DMS153 treated with DMSO at 0.1 percent for 48 hours (cell line): ENCODE measurements around the gene PDE8B.

ENCODE experiments used
- DNase-seq: peaks from one replicate; lab custom pipeline; 2025; ENCODE audit not compliant: unreplicated experiment; lab: John Stamatoyannopoulos, UW

The PDE8B gene

DNA sequence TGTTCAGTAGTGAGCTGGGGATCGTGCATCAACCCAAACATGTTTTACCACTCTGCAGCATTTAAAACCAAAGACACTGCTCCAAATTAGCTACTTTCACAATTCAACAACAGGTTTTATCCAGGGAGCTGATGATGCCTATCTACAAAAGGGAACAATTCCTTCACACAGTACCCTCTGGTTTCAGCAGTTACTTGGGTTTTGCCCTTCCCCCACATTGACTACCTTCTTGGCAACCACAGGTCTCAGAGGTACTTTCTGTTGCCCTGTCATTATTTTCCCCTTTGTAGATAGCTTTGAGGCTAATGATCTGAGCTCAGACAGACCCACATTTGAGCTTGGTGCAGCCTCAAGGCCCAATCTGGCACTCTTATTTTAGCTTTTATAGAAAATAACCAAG, 185.5 kb downstream of the PDE8B start:
- DNase-seq = no peak

DNA sequence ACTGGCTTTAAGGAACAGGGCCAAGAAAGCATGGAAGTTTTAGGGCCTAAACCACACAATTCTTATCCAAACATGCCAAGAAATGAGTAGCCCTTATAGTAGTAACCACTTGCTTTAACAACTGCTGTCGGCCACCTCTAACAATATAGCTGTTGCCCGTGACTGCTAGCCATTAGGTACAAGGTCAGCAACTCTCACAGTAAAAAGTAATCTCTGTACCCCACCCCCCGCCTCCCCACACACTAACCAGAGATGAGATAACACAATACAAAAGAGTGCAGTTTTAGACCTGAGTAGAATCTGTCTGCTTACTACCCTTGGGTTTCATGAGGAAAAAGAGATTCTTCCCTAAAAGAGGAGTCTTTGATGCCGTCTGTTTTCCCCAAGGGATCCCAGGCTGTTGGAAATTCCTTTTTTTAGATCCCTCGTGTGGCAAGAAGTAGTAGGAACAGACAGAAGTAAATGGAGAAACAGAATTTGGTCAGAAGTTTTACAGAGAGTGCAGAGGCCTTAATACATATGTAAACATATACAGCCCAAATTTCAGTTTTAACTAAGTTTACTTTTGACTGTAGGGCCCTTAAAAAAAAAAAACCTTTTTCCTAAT, 187.3 kb downstream of the PDE8B start:
- no peak for DNase-seq

DNA sequence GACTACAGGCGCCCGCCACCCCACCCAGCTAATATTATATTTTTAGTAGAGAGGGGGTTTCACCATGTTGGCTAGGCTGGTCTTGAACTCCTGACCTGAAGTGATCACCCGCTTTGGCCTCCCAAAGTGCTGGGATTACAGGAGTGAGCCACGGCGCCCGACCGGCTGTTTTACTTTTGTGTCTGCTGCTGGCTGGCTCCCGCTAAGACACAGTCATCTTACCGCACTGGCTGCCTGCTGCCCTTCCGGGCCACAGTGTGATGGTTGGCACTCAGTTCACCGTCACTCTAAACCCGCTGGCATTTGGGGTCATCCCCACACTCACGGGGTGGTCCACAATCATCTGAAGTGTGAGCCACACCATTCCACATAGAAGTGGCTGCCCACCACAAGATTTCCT, 188.0 kb downstream of the PDE8B start:
- no peak for DNase-seq

GRCh38 chr5:77398896-77399295, 188.4 kb downstream of the PDE8B start:
- no peak for DNase-seq

DNA sequence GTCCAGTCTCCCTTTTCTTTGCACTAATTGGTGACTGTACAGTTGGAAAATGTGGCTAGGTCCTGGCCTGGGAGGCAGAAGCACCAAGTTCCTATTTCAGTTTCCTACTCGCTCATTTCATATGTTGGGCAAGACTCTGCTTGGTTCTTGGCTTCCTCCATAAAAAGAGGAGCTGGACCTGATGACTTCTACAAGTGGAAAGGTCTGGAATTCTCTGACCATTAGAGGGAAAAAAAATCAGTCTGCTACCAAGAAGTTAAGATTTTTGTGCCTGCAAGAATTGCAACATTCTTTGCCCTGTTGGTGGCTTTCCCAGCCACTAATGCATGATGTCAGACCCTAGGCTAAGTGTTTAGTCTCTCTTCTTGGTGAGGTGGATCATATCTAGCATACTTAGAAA, 190.2 kb downstream of the PDE8B start:
- DNase-seq = no peak

- no peak for DNase-seq
Observed at GRCh38 chr5:77402796-77403195, 192.3 kb downstream of the PDE8B start.

- DNase-seq = no peak
Observed at GRCh38 chr5:77407152-77407551, 196.7 kb downstream of the PDE8B start.

- no peak for DNase-seq
Observed at GRCh38 chr5:77409870-77410621, 199.6 kb downstream of the PDE8B start.

- no peak for DNase-seq
Observed at GRCh38 chr5:77413049-77413448, 202.6 kb downstream of the PDE8B start.

GRCh38 chr5:77418162-77418561, 207.7 kb downstream of the PDE8B start:
- no peak for DNase-seq

- DNase-seq = peak; percentile 4
Observed at GRCh38 chr5:77418601-77419581, 208.4 kb downstream of the PDE8B start.

DNA sequence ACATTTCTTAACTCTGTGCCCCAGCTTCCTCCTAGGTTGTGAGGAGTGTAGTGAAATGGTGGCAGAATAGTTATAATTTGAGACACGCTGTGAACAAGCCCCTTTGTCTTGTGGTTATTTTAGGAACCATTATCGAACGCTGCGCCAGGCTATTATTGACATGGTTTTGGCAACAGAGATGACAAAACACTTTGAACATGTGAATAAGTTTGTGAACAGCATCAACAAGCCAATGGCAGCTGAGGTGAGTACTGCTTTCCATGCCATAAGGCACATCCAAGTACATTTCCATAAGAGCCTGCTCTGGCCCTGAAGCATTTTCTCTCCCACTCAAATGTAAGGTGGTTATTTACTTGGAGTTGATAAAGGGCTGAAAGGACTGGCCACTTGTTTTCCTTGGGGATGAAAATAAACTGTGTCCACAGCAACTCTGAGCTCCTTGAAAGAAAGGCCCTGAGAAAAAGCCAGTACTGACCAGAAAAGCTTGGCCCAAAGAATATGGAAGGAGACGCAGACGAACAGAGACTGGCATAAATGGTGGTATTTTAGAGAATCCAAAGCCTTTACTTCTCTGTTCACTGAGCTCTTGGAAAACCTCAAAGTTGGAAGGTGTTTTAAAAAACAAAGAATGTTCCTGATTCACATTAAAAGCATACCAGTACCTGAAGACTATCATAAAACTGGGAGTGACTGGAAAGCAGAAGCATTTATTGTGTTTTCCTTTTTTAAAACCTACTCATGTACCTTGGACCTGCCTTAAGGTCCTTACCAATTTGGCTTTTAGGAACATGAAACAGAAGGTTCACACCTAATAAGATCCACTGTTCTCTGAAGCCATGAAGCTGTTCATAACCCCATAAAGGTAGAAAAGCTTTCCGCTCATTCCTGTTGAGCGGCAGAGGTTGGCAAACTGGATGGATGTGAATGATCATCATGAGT, 209.4 kb downstream of the PDE8B start:
- no peak for DNase-seq

GRCh38 chr5:77420940-77421339, 210.5 kb downstream of the PDE8B start:
- no peak for DNase-seq

DNA sequence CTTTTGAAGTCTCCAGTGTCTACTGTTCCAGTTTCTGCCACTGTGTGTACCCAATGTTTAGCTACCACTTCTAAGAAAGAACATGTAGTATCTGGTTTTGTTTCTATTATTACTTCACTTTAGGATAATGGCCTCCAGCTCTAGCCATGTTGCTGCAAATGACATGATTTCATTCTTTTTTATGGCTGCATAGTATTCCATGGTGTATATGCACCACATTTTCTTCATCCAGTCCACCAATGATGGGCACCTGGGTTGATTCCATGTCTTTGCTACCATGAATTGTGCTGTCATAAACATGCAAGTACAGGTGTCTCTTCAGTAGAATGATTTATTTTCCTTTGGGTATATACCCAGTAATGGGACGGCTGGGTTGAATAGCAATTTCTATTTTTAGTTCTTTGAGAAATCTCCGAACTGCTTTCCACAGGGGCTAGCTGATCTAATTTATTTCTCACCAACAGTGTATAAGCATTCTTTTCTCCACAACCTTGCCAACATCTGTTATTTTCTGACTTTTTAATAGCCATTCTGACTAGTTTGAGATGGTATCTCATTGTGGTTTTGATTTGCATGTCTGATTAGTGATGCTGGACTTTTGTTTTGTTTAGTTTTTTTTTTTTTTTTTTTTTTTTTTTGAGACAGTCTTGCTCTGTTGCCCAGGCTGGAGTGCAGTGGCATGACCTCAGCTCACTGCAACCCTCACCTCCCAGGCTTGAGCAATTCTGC, 212.7 kb downstream of the PDE8B start:
- no peak for DNase-seq

GRCh38 chr5:77424921-77425320, 214.4 kb downstream of the PDE8B start:
- DNase-seq = no peak

DNA sequence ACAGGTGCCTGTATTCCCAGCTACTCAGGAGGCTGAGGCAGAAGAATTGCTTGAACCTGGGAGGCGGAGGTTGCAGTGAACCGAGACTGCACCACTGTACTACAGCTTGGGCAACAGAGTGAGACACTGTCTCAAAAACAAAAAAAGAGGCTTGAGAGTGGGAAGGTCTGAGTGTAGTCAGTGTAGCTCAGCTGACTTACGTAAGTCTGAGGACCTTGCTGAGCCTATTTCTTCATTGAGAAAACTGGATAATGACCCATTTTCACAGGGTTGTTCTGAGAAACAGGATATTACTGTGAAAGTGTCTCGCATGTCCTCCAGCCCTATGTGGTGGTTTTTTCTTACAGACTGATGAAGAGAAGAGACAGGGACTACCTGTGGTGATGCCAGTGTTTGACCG, 214.9 kb downstream of the PDE8B start:
- no peak for DNase-seq

GRCh38 chr5:77425998-77426659, 215.6 kb downstream of the PDE8B start:
- no peak for DNase-seq

GRCh38 chr5:77426670-77427069, 216.2 kb downstream of the PDE8B start:
- DNase-seq = no peak

DNA sequence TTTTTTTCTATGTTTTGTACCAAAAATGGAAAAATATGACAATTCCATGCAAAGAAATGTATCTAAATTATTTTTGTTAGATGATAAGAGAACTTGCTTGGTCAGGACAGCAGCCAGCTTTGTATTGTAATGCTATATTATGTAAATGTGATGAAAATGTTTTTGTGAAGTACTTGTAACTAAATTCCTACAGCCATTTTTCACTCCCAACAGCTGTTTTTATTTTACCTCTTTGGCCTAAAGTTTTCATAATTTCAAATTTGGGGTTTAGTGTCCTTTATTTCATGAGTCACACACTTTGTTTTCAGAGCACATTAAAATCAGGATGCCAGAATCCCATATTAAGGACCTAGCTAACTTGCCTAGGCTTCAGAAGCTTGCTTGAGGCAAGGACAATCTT, 217.5 kb downstream of the PDE8B start:
- DNase-seq = no peak
